Measurements from ENCODE around the gene CCDC190.

DNA sequence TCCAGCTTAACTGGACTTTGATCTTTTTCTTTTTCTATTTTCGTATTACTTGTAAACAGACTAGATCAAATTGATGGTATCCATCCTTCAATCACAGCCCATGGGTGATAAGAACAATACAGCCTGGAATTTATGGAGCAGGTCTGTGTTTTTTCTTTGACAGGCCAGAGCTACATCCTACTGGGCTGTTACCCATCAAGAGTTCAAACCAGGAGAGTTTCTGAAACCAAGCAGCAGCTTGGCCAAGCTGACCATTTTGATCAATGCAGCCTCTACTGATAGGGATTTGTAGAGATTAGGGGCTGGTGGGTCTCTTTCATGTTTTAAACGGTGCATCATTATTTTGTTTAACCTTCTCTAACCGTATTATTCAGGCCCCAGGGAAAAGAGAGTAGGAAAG lies 24.3 kb upstream of the CCDC190 start:
- no peak for TF ChIP-seq POLR2A (IDR thresholded peaks at IDR 0.05; ENCODE audit: low read depth)
- TF ChIP-seq, protein P1, sequence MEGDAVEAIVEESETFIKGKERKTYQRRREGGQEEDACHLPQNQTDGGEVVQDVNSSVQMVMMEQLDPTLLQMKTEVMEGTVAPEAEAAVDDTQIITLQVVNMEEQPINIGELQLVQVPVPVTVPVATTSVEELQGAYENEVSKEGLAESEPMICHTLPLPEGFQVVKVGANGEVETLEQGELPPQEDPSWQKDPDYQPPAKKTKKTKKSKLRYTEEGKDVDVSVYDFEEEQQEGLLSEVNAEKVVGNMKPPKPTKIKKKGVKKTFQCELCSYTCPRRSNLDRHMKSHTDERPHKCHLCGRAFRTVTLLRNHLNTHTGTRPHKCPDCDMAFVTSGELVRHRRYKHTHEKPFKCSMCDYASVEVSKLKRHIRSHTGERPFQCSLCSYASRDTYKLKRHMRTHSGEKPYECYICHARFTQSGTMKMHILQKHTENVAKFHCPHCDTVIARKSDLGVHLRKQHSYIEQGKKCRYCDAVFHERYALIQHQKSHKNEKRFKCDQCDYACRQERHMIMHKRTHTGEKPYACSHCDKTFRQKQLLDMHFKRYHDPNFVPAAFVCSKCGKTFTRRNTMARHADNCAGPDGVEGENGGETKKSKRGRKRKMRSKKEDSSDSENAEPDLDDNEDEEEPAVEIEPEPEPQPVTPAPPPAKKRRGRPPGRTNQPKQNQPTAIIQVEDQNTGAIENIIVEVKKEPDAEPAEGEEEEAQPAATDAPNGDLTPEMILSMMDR (IDR thresholded peaks at IDR 0.05) = no peak

All from esophagus muscularis mucosa (tissue), 3 donors.